ENCODE data around the gene OVOL3.

DNA sequence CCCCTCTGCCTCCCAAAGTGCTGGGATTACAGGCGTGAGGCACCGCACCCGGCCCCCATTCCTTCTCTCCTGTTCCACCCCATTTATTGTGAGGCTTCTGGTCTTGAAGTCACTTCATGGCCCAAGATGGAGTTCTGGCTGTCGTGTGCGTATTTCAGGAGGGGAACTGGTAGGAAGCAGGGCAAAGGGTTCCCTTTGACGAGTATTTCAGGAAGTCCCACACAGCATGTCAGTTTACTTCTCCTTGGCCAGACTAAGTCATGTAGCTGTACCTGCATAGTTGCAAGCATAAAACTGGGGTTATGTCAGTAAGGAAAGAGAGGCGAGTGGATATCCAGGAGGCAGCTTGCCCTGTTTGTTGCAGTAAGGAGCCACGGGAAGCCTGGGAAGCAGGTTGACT is 46.1 kb upstream of the OVOL3 start:
- TF ChIP-seq POLR2A (IDR thresholded peaks at IDR 0.05): no peak
- TF ChIP-seq, protein P1, sequence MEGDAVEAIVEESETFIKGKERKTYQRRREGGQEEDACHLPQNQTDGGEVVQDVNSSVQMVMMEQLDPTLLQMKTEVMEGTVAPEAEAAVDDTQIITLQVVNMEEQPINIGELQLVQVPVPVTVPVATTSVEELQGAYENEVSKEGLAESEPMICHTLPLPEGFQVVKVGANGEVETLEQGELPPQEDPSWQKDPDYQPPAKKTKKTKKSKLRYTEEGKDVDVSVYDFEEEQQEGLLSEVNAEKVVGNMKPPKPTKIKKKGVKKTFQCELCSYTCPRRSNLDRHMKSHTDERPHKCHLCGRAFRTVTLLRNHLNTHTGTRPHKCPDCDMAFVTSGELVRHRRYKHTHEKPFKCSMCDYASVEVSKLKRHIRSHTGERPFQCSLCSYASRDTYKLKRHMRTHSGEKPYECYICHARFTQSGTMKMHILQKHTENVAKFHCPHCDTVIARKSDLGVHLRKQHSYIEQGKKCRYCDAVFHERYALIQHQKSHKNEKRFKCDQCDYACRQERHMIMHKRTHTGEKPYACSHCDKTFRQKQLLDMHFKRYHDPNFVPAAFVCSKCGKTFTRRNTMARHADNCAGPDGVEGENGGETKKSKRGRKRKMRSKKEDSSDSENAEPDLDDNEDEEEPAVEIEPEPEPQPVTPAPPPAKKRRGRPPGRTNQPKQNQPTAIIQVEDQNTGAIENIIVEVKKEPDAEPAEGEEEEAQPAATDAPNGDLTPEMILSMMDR (IDR thresholded peaks at IDR 0.05): no peak
